GM12872 (cell line): Measurements from ENCODE around the gene NT5M.

Source experiments
- TF ChIP-seq, protein P1 (sequence below): IDR thresholded peaks from 3 replicates; pipeline ENCODE4 v1.5.1; 2011; ENCODE audit warnings: low read depth, mild to moderate bottlenecking, low read length, moderate library complexity; ENCODE audit not compliant: insufficient read depth

The NT5M gene

GRCh38 chr17:17394494-17394893 lies 91.3 kb downstream of the NT5M start:
- TF ChIP-seq, protein P1, sequence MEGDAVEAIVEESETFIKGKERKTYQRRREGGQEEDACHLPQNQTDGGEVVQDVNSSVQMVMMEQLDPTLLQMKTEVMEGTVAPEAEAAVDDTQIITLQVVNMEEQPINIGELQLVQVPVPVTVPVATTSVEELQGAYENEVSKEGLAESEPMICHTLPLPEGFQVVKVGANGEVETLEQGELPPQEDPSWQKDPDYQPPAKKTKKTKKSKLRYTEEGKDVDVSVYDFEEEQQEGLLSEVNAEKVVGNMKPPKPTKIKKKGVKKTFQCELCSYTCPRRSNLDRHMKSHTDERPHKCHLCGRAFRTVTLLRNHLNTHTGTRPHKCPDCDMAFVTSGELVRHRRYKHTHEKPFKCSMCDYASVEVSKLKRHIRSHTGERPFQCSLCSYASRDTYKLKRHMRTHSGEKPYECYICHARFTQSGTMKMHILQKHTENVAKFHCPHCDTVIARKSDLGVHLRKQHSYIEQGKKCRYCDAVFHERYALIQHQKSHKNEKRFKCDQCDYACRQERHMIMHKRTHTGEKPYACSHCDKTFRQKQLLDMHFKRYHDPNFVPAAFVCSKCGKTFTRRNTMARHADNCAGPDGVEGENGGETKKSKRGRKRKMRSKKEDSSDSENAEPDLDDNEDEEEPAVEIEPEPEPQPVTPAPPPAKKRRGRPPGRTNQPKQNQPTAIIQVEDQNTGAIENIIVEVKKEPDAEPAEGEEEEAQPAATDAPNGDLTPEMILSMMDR = no peak

- TF ChIP-seq, protein P1 = no peak
These were observed 92.2 kb downstream of the NT5M start for GRCh38 chr17:17395246-17395802.

DNA sequence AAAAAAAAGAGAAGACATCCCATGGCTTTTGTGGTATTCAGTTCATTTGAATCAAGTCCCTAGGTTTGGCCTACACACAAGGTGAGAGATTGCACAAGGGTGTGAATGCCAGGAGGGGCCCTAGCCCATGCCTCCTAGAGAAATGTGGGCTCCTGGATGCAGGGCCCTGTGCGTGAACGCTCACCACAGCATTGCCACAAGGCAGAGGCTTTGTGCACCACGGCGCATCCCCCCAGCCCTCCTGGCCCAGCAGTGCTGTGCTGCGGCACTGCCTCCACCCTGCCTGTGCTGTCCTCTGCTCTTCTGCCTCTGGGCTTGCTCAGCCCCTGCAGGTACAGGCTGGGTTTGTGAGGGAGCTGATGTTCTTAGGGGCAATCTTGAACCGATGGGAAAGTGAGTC lies 92.7 kb downstream of the NT5M start:
- TF ChIP-seq, protein P1 = no peak
